DND-41 (cell line): Measurements from ENCODE around the gene COL6A3.

ENCODE experiments used
- ATAC-seq: fragments of 200-7000 bp; cut with Tn5 transposase; 3 replicates; pipeline ENCODE4 v1.9.1; 2021; ENCODE audit warnings: low read depth; ENCODE audit not compliant: insufficient read depth
- DNase-seq: peaks from one replicate; pipeline ENCODE4 v3.0.0-alpha.2; 2020
- H2AFZ ChIP-seq: 2 replicates; pipeline ENCODE4 v1.6.0; 2012; ENCODE audit warnings: low read depth, low read length
- H3K27ac ChIP-seq: 2 replicates; pipeline ENCODE4 v1.5.1; 2012; ENCODE audit warnings: low read length, inconsistent platforms
- H3K27me3 ChIP-seq: fragments of 200-600 bp; sonication (generic); 2 replicates; pipeline ENCODE4 v1.6.0; 2012; ENCODE audit warnings: low read length, mild to moderate bottlenecking, inconsistent platforms; ENCODE audit not compliant: insufficient read depth, poor library complexity
- H3K36me3 ChIP-seq: 2 replicates; pipeline ENCODE4 v1.5.1; 2012; ENCODE audit warnings: low read length, inconsistent platforms; ENCODE audit not compliant: insufficient read depth
- H3K4me1 ChIP-seq: 2 replicates; pipeline ENCODE4 v1.5.1; 2012; ENCODE audit warnings: mild to moderate bottlenecking, low read length; ENCODE audit not compliant: insufficient read depth
- H3K4me2 ChIP-seq: 2 replicates; pipeline ENCODE4 v1.6.0; 2012; ENCODE audit warnings: mild to moderate bottlenecking, moderate library complexity, low read length, inconsistent platforms; ENCODE audit not compliant: insufficient read depth
- H3K4me3 ChIP-seq, 2 experiments: fragments of 200-600 bp in 1 of 2; shearing (Covaris generic) in 1 of 2; 2 replicates each; pipeline ENCODE4 v1.5.1; 2012 to 2016; ENCODE audit warnings: inconsistent platforms in 2 of 2, low read length in 2 of 2, mild to moderate bottlenecking in 2 of 2, low read depth in 1 of 2, moderate library complexity in 1 of 2
- H3K79me2 ChIP-seq: 2 replicates; pipeline ENCODE4 v1.6.0; 2012; ENCODE audit warnings: low read length, inconsistent platforms; ENCODE audit not compliant: insufficient read depth
- H3K9ac ChIP-seq: 2 replicates; pipeline ENCODE4 v1.6.0; 2012; ENCODE audit warnings: low read depth, mild to moderate bottlenecking, inconsistent platforms, low read length, moderate library complexity
- H3K9me3 ChIP-seq: 2 replicates; pipeline ENCODE4 v1.5.1; 2012; ENCODE audit warnings: low read length, moderate library complexity, mild to moderate bottlenecking, inconsistent platforms; ENCODE audit not compliant: insufficient read depth, severe bottlenecking
- H4K20me1 ChIP-seq: 2 replicates; pipeline ENCODE4 v1.6.0; 2012; ENCODE audit warnings: low read length; ENCODE audit not compliant: insufficient read depth
- EZH2 ChIP-seq: IDR thresholded peaks from 3 replicates; pipeline ENCODE4 v1.6.1; 2012; ENCODE audit warnings: borderline replicate concordance, low read depth, mild to moderate bottlenecking, moderate library complexity, low read length, inconsistent platforms; ENCODE audit not compliant: severe bottlenecking
- TF ChIP-seq, protein P1 (sequence below): IDR thresholded peaks from 2 replicates; pipeline ENCODE4 v1.5.1; 2012; ENCODE audit warnings: borderline replicate concordance, low read length, moderate library complexity, mild to moderate bottlenecking; ENCODE audit not compliant: poor library complexity, severe bottlenecking; ENCODE audit errors: extremely low read depth

COL6A3 gene

DNA sequence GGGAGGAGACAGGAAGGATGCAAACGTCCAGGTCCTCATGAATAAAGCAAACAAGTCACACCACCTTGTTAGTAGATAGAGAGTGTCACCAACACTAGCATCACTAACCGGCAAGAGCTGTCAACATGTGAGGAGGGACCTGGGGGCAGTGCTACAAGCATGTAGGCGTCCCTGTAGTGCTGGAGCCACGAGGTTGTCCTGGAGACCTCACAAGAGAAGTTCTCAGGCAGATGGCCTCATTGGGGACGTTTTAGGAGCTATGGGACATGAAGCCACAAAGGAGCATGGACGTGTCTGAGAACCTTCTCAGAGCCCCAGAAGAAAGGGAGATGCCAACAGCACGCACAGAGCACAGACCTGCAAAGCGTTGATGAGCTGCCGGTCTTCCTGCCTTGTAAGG, 70.0 kb downstream of the COL6A3 start:
- ATAC-seq (no peak), DNase-seq (no peak)
- no peaks in the 10 kb centered on the region for H4K20me1 ChIP-seq
- no peak overlapping the region for H3K9ac ChIP-seq
- H3K4me1 ChIP-seq: no peaks in the 10 kb centered on the region
- H3K36me3 ChIP-seq: no peaks in the 10 kb centered on the region
- no peak overlapping the region for H3K4me2 ChIP-seq
- H3K9me3 ChIP-seq: no peaks in the 10 kb centered on the region
- H2AFZ ChIP-seq: no peak overlapping the region
- no peak for TF ChIP-seq EZH2
- TF ChIP-seq, protein P1, sequence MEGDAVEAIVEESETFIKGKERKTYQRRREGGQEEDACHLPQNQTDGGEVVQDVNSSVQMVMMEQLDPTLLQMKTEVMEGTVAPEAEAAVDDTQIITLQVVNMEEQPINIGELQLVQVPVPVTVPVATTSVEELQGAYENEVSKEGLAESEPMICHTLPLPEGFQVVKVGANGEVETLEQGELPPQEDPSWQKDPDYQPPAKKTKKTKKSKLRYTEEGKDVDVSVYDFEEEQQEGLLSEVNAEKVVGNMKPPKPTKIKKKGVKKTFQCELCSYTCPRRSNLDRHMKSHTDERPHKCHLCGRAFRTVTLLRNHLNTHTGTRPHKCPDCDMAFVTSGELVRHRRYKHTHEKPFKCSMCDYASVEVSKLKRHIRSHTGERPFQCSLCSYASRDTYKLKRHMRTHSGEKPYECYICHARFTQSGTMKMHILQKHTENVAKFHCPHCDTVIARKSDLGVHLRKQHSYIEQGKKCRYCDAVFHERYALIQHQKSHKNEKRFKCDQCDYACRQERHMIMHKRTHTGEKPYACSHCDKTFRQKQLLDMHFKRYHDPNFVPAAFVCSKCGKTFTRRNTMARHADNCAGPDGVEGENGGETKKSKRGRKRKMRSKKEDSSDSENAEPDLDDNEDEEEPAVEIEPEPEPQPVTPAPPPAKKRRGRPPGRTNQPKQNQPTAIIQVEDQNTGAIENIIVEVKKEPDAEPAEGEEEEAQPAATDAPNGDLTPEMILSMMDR: no peak
- no peak overlapping the region for H3K27ac ChIP-seq
- no peak overlapping the region for H3K4me3 ChIP-seq
- H3K79me2 ChIP-seq: no peaks in the 10 kb centered on the region
- H3K27me3 ChIP-seq: peaks cover 10% of the 10 kb centered on the region

DNA sequence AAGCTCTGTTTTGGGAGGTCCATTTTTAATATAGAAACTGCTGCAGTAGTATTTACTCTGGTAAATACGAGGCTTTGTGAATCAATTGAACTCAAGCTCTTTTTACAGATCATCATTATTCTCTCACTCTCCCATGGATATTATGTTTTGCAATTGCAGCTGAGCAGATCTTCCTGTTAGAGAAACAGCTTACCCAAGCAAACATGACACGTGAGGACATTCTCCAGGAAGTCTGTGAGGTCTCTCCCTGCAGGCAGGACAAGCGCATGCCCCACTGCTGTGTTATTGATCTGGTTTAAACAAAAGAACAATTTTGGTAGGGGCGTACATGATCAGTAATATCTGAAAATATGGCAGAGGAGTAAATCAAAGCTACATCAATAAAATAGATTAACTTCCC, 72.1 kb downstream of the COL6A3 start:
- Histone ChIP-seq H3K27ac (no peak overlapping the region), H3K36me3 (no peaks in the 10 kb centered on the region), H3K27me3 (peaks cover 7% of the 10 kb centered on the region), H4K20me1 (no peaks in the 10 kb centered on the region), H3K4me3 (no peak overlapping the region), H3K9ac (no peak overlapping the region), H3K9me3 (no peaks in the 10 kb centered on the region), H2AFZ (no peak overlapping the region), H3K79me2 (no peaks in the 10 kb centered on the region), H3K4me1 (no peaks in the 10 kb centered on the region), H3K4me2 (no peak overlapping the region)
- ATAC-seq (no peak), DNase-seq (no peak)
- TF ChIP-seq, protein P1: no peak
- no peak for TF ChIP-seq EZH2

DNA sequence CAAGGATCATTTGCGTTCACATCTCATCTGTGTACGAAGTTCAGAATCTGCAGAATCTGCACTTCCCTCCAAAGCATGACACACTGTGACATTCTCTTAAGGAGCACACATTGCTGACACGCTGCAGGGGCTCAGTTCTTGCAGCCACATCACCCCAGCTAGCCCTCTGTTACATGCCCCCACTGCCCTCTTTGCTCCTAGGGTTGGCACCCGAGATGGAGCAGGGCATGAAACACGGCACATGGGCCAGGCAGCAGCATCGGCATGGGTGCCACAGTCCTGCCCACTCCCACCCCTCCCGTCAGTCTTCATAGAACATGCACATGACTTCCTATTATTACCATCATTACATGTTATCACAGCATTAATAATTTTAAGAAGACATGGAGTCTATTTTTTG, 76.4 kb downstream of the COL6A3 start:
- H3K4me3 ChIP-seq: no peak overlapping the region
- no peak overlapping the region for H3K27ac ChIP-seq
- H3K27me3 ChIP-seq: peaks cover 3% of the 10 kb centered on the region
- no peaks in the 10 kb centered on the region for H3K79me2 ChIP-seq
- no peak overlapping the region for H3K4me2 ChIP-seq
- ATAC-seq (no peak), DNase-seq (no peak)
- H4K20me1 ChIP-seq: no peaks in the 10 kb centered on the region
- no peak overlapping the region for H3K9ac ChIP-seq
- no peaks in the 10 kb centered on the region for H3K36me3 ChIP-seq
- no peak overlapping the region for H2AFZ ChIP-seq
- TF ChIP-seq, protein P1: no peak
- no peak for TF ChIP-seq EZH2
- H3K4me1 ChIP-seq: no peaks in the 10 kb centered on the region
- H3K9me3 ChIP-seq: no peaks in the 10 kb centered on the region

DNA sequence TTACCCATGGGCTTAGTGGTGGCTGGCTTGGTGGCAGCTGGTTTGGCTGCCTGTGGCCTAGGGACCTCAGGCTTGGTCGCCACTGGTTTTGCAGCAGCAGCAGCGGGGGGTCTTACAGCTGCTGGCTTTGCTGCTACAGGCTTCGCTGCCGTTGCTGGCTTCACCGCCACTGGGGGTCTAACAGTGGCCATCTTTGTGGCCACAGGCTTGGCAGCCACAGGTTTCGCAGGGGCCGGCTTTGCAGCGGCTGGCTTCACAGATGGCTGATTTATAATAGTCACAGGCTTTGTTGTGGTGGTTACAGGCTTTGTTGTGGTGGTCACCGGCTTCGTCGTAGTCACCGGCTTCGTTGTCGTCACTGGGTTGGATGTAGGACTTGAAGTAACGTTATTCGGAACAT, 77.8 kb downstream of the COL6A3 start:
- TF ChIP-seq, protein P1: no peak
- TF ChIP-seq EZH2: no peak
- Histone ChIP-seq H3K9ac (no peak overlapping the region), H2AFZ (no peak overlapping the region), H3K4me2 (no peak overlapping the region), H3K9me3 (no peaks in the 10 kb centered on the region), H3K79me2 (no peaks in the 10 kb centered on the region), H3K4me3 (no peak overlapping the region), H3K36me3 (no peaks in the 10 kb centered on the region), H3K4me1 (no peaks in the 10 kb centered on the region), H3K27ac (no peak overlapping the region), H3K27me3 (peaks cover 3% of the 10 kb centered on the region), H4K20me1 (no peaks in the 10 kb centered on the region)
- DNase-seq: no peak
- ATAC-seq: no peak
